ENCODE measurements around the gene PLD3.

Gene PLD3

GRCh38 chr19:40337594-40337993 is 10.9 kb upstream of the PLD3 start:
- H3K9me3 ChIP-seq (ENCODE audit: control insufficient read depth, insufficient read depth, low read length), result no peaks in the 10 kb centered on the region
- no peak overlapping the region for H3K4me2 ChIP-seq (ENCODE audit: low read length)
- H3F3A ChIP-seq (ENCODE audit: control insufficient read depth, insufficient read depth), result no peaks in the 10 kb centered on the region
- no peaks in the 10 kb centered on the region for H3K9me2 ChIP-seq (replicated peaks; ENCODE audit: control insufficient read depth, low read length)
- H3K79me2 ChIP-seq (ENCODE audit: control insufficient read depth, low read length), result peaks cover 32% of the 10 kb centered on the region
- TF ChIP-seq CTCF (IDR thresholded peaks at IDR 0.05; ENCODE audit: low read depth, low read length, poor library complexity, severe bottlenecking) (no peak), EZH2phosphoT487 (IDR thresholded peaks at IDR 0.05; ENCODE audit: borderline replicate concordance, low read length) (no peak)
- no peak overlapping the region for H3K27ac ChIP-seq (ENCODE audit: low read depth, low read length)
- H3K36me3 ChIP-seq (ENCODE audit: control insufficient read depth, low read length), result peaks cover 45% of the 10 kb centered on the region
- no peaks in the 10 kb centered on the region for H3K27me3 ChIP-seq (ENCODE audit: control insufficient read depth, low read length)
- no peak overlapping the region for H3K4me3 ChIP-seq (ENCODE audit: low read length)
- H3K4me1 ChIP-seq (ENCODE audit: control insufficient read depth, low read length), result no peaks in the 10 kb centered on the region
- H4K20me1 ChIP-seq (ENCODE audit: control insufficient read depth, insufficient read depth, low read depth, low read length), result no peaks in the 10 kb centered on the region

- H3K4me1 ChIP-seq (ENCODE audit: control insufficient read depth, low read length), result no peaks in the 10 kb centered on the region
- no peak overlapping the region for H3K4me2 ChIP-seq (ENCODE audit: low read length)
- no peaks in the 10 kb centered on the region for H3K9me3 ChIP-seq (ENCODE audit: control insufficient read depth, insufficient read depth, low read length)
- no peak overlapping the region for H3K4me3 ChIP-seq (ENCODE audit: low read length)
- no peak for TF ChIP-seq EZH2phosphoT487 (IDR thresholded peaks at IDR 0.05; ENCODE audit: borderline replicate concordance, low read length)
- TF ChIP-seq CTCF (IDR thresholded peaks at IDR 0.05; ENCODE audit: low read depth, low read length, poor library complexity, severe bottlenecking), result no peak
- peaks cover 40% of the 10 kb centered on the region for H3K36me3 ChIP-seq (ENCODE audit: control insufficient read depth, low read length)
- peaks cover 3% of the 10 kb centered on the region; the same call in 1 of the 2 replicates for H4K20me1 ChIP-seq (ENCODE audit: control insufficient read depth, insufficient read depth, low read depth, low read length)
- no peak overlapping the region for H3K27ac ChIP-seq (ENCODE audit: low read depth, low read length)
- H3K9me2 ChIP-seq (replicated peaks; ENCODE audit: control insufficient read depth, low read length), result no peaks in the 10 kb centered on the region
- no peaks in the 10 kb centered on the region for H3F3A ChIP-seq (ENCODE audit: control insufficient read depth, insufficient read depth)
- H3K27me3 ChIP-seq (ENCODE audit: control insufficient read depth, low read length), result no peaks in the 10 kb centered on the region
- peaks cover 45% of the 10 kb centered on the region for H3K79me2 ChIP-seq (ENCODE audit: control insufficient read depth, low read length)
Observed at GRCh38 chr19:40339018-40339728, 9.3 kb upstream of the PLD3 start.

GRCh38 chr19:40341601-40342482 is 6.7 kb upstream of the PLD3 start:
- no peak for TF ChIP-seq CTCF (IDR thresholded peaks at IDR 0.05; ENCODE audit: low read depth, low read length, poor library complexity, severe bottlenecking)
- TF ChIP-seq EZH2phosphoT487 (IDR thresholded peaks at IDR 0.05; ENCODE audit: borderline replicate concordance, low read length), result no peak
- no peaks in the 10 kb centered on the region for H3K9me3 ChIP-seq (ENCODE audit: control insufficient read depth, insufficient read depth, low read length)
- peaks cover 1% of the 10 kb centered on the region; the same call in 1 of the 2 replicates for H3F3A ChIP-seq (ENCODE audit: control insufficient read depth, insufficient read depth)
- peaks cover 3% of the 10 kb centered on the region; the same call in 1 of the 2 replicates for H4K20me1 ChIP-seq (ENCODE audit: control insufficient read depth, insufficient read depth, low read depth, low read length)
- H3K4me3 ChIP-seq (ENCODE audit: low read length), result no peak overlapping the region
- peaks cover 62% of the 10 kb centered on the region for H3K79me2 ChIP-seq (ENCODE audit: control insufficient read depth, low read length)
- H3K4me2 ChIP-seq (ENCODE audit: low read length), result no peak overlapping the region
- H3K27ac ChIP-seq (ENCODE audit: low read depth, low read length), result no peak overlapping the region
- peaks cover 2% of the 10 kb centered on the region for H3K4me1 ChIP-seq (ENCODE audit: control insufficient read depth, low read length)
- H3K9me2 ChIP-seq (replicated peaks; ENCODE audit: control insufficient read depth, low read length), result no peaks in the 10 kb centered on the region
- peaks cover 37% of the 10 kb centered on the region for H3K36me3 ChIP-seq (ENCODE audit: control insufficient read depth, low read length)
- no peaks in the 10 kb centered on the region for H3K27me3 ChIP-seq (ENCODE audit: control insufficient read depth, low read length)
